ENCODE measurements around the gene NPFFR1. TPM values are rescaled to one million over a fixed set of nuclear protein-coding genes. Genes with fewer than 3 reads are reported as not detected.

The NPFFR1 gene
- total RNA-seq, 1 experiment from 2014 or later: not detected

- Histone ChIP-seq H3K23me2 (ENCODE audit: insufficient read length, low read depth, low read length, poor library complexity, severe bottlenecking) (no peaks in the 10 kb centered on the region), H3K4me1 (ENCODE audit: insufficient read depth, low read length) (no peaks in the 10 kb centered on the region), H4K20me1 (ENCODE audit: control insufficient read depth, insufficient read depth, insufficient read length) (no peaks in the 10 kb centered on the region), H4K91ac (ENCODE audit: insufficient read length, low read depth, low read length) (no peak overlapping the region), H3T11ph (ENCODE audit: low read length) (no peak overlapping the region), H4K8ac (replicated peaks; ENCODE audit: insufficient read length, low read depth, low read length) (no peak overlapping the region), H3K27me3 (ENCODE audit: insufficient read depth, low read length) (no peaks in the 10 kb centered on the region), H2AK5ac (ENCODE audit: insufficient read length, low read length) (no peak overlapping the region), H2BK15ac (ENCODE audit: low read depth, low read length) (no peak overlapping the region), H2BK120ac (ENCODE audit: low read depth, low read length, poor library complexity, severe bottlenecking) (no peak overlapping the region), H3K4me2 (ENCODE audit: insufficient read depth, insufficient read length, low read length) (no peak overlapping the region), H3K18ac (ENCODE audit: insufficient read length, low read depth, low read length) (no peak overlapping the region), H3K4ac (ENCODE audit: low read depth, low read length) (no peak overlapping the region), H3K23ac (ENCODE audit: insufficient read length, low read depth, low read length) (no peak overlapping the region), H2BK20ac (ENCODE audit: low read depth, low read length, poor library complexity, severe bottlenecking) (no peak overlapping the region), H3K14ac (ENCODE audit: insufficient read depth, low read length) (no peak overlapping the region), H3K9me3 (ENCODE audit: control insufficient read depth, low read depth, low read length) (no peaks in the 10 kb centered on the region), H3K9ac (ENCODE audit: extremely low read depth, insufficient read length, low read length) (no peak overlapping the region), H3K27ac (ENCODE audit: insufficient read length, low read depth, low read length) (no peak overlapping the region), H4K5ac (ENCODE audit: insufficient read length, low read depth, low read length) (no peak overlapping the region), H3K79me1 (ENCODE audit: insufficient read depth, low read depth, low read length, poor library complexity, severe bottlenecking) (no peaks in the 10 kb centered on the region), H3K79me2 (ENCODE audit: insufficient read depth, low read length) (no peaks in the 10 kb centered on the region), H3K56ac (ENCODE audit: insufficient read length, low read depth, low read length) (no peak overlapping the region), H2BK5ac (ENCODE audit: insufficient read length, low read length) (no peak overlapping the region), H2AFZ (ENCODE audit: low read length) (no peak overlapping the region), H2BK12ac (ENCODE audit: insufficient read length, low read depth, low read length) (no peak overlapping the region)
- Mint-ChIP-seq H3K27me3 (ENCODE audit: low read depth) (peaks cover 2% of the 10 kb centered on the region; the same call in 1 of the 2 replicates), H3K4me3 (no peak overlapping the region), H3K36me3 (ENCODE audit: insufficient read depth in 1 of 3, low read depth in 3 of 3) (no peaks in the 10 kb centered on the region), H3K27ac (peak overlapping the region in 1 of 3 experiments; percentile 70; a peak in 2 of 7 replicates), H3K9me3 (no peaks in the 10 kb centered on the region), H3K4me1 (peaks cover 0 to 3% of the 10 kb centered on the region in 2 experiments; a peak in 1 of 4 replicates)
- TF ChIP-seq, protein P1, sequence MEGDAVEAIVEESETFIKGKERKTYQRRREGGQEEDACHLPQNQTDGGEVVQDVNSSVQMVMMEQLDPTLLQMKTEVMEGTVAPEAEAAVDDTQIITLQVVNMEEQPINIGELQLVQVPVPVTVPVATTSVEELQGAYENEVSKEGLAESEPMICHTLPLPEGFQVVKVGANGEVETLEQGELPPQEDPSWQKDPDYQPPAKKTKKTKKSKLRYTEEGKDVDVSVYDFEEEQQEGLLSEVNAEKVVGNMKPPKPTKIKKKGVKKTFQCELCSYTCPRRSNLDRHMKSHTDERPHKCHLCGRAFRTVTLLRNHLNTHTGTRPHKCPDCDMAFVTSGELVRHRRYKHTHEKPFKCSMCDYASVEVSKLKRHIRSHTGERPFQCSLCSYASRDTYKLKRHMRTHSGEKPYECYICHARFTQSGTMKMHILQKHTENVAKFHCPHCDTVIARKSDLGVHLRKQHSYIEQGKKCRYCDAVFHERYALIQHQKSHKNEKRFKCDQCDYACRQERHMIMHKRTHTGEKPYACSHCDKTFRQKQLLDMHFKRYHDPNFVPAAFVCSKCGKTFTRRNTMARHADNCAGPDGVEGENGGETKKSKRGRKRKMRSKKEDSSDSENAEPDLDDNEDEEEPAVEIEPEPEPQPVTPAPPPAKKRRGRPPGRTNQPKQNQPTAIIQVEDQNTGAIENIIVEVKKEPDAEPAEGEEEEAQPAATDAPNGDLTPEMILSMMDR (conservative IDR thresholded peaks at IDR 0.05): no peak
- DNase-seq: no peak
- no CpG with 5 or more reads among the region's 4 CpGs for WGBS (ENCODE audit: extremely low coverage, insufficient read length, low lambda C conversion rate)
Observed at GRCh38 chr10:70312972-70313371, 29.2 kb upstream of the NPFFR1 start.
